B cell (primary cell): Measurements from ENCODE around the gene LRRC47. TPM values are rescaled to one million over a fixed set of nuclear protein-coding genes. Genes with fewer than 3 reads are reported as not detected.

Experiments
- ATAC-seq: fragments of 200-7000 bp; cut with Tn5 transposase; one replicate; pipeline ENCODE4 v1.10.0; 2021; ENCODE audit warnings: low read depth, mild to moderate bottlenecking, moderate number of reproducible peaks, moderate library complexity
- CTCF ChIA-PET: fragments of 350-600 bp; sonication (Branson Sonifier 250); formaldehyde crosslinking; loops from one replicate; lab custom pipeline; 2021; ENCODE audit warnings: antibody characterized with exemption, inconsistent platforms; lab: Charles Lee
- POLR2A ChIA-PET: fragments of 350-600 bp; sonication (Branson Sonifier 250); formaldehyde crosslinking; loops from one replicate; lab custom pipeline; 2021; ENCODE audit warnings: antibody characterized with exemption; lab: Charles Lee
- DNase-seq: peaks from one replicate; pipeline ENCODE4 v3.0.0; 2013
- H2AFZ ChIP-seq: 2 replicates; pipeline ENCODE4 v1.6.1; 2012; ENCODE audit warnings: mild to moderate bottlenecking, low read depth, low read length; ENCODE audit not compliant: insufficient read depth, poor library complexity, severe bottlenecking
- H3K27ac ChIP-seq, 2 donors: 1 replicate in 1 of 2; 2 replicates in 1 of 2; pipeline ENCODE4 v1.5.1; 2012 to 2013; ENCODE audit warnings: low read length in 2 of 2, mild to moderate bottlenecking in 2 of 2, moderate library complexity in 1 of 2
- H3K27me3 ChIP-seq, 4 experiments: fragments of 200-600 bp in 1 of 4; sonication (generic) in 1 of 4; replicated peaks in 1 of 4; 1 replicate in 2 of 4; 2 replicates in 2 of 4; pipeline versions ENCODE4 v1.6.1 to v1.7.0; 2013 to 2016; ENCODE audit warnings: low read length in 3 of 4, mild to moderate bottlenecking in 2 of 4, mixed read lengths in 1 of 4, moderate library complexity in 1 of 4; ENCODE audit not compliant: insufficient read depth in 4 of 4, control insufficient read depth in 3 of 4; ENCODE audit errors: control extremely low read depth in 1 of 4
- H3K36me3 ChIP-seq, 2 experiments: replicated peaks in 1 of 2; 1 replicate in 1 of 2; 2 replicates in 1 of 2; pipeline versions ENCODE4 v1.6.1 to v1.7.1; 2013; ENCODE audit warnings: low read length in 1 of 2; ENCODE audit not compliant: insufficient read depth in 2 of 2, control insufficient read depth in 1 of 2; ENCODE audit errors: control extremely low read depth in 1 of 2, extremely low read depth in 1 of 2
- H3K4me1 ChIP-seq, 2 donors: fragments of 200-600 bp in 1 of 2; sonication (generic) in 1 of 2; 1 replicate in 1 of 2; 2 replicates in 1 of 2; pipeline versions ENCODE4 v1.5.1 to v1.6.1; 2013 to 2017; ENCODE audit warnings: low read length in 2 of 2; ENCODE audit not compliant: control insufficient read depth in 2 of 2, insufficient read depth in 2 of 2
- H3K4me2 ChIP-seq: replicated peaks from 2 replicates; pipeline ENCODE3; 2012; ENCODE audit warnings: mild to moderate bottlenecking, low read depth, low read length; ENCODE audit not compliant: poor library complexity, severe bottlenecking
- H3K4me3 ChIP-seq, 5 experiments: fragments of 200-600 bp in 1 of 5; sonication (generic) in 1 of 5; 1 replicate in 3 of 5; 2 replicates in 2 of 5; pipeline versions ENCODE4 v1.5.1 to v1.7.0; 2011 to 2016; ENCODE audit warnings: low read length in 4 of 5, mild to moderate bottlenecking in 4 of 5, low read depth in 2 of 5, control low read depth in 1 of 5, moderate library complexity in 1 of 5; ENCODE audit not compliant: insufficient read depth in 1 of 5; ENCODE audit errors: control extremely low read depth in 1 of 5, extremely low read depth in 1 of 5
- H3K79me2 ChIP-seq: fragments of 200-600 bp; sonication (generic); one replicate; pipeline ENCODE4 v1.6.0; 2016; ENCODE audit warnings: low read length; ENCODE audit not compliant: control insufficient read depth, insufficient read depth
- H3K9ac ChIP-seq: fragments of 200-600 bp; sonication (generic); 2 replicates; pipeline ENCODE4 v1.6.1; 2017; ENCODE audit warnings: mild to moderate bottlenecking, low read length, moderate library complexity
- H3K9me3 ChIP-seq, 3 donors: one replicate each; pipeline versions ENCODE4 v1.6.1 to v1.7.1; 2013; ENCODE audit warnings: low read length in 2 of 3; ENCODE audit not compliant: control insufficient read depth in 2 of 3, insufficient read depth in 1 of 3; ENCODE audit errors: control extremely low read depth in 1 of 3
- H4K20me1 ChIP-seq: 2 replicates; pipeline ENCODE4 v1.6.0; 2012; ENCODE audit warnings: mild to moderate bottlenecking, low read length; ENCODE audit not compliant: insufficient read depth, control insufficient read depth, poor library complexity, severe bottlenecking
- H3K27ac Mint-ChIP-seq: one replicate; pipeline ENCODE4 v1.8.0; 2021; ENCODE audit warnings: mixed read lengths
- H3K27me3 Mint-ChIP-seq: one replicate; pipeline ENCODE4 v1.8.0; 2021; ENCODE audit warnings: mixed read lengths
- H3K4me1 Mint-ChIP-seq: one replicate; pipeline ENCODE4 v1.8.0; 2021; ENCODE audit warnings: mixed read lengths
- H3K4me3 Mint-ChIP-seq: one replicate; pipeline ENCODE4 v1.8.0; 2021; ENCODE audit warnings: mixed read lengths
- H3K9me3 Mint-ChIP-seq: one replicate; pipeline ENCODE4 v1.8.0; 2022; ENCODE audit warnings: mixed read lengths; ENCODE audit not compliant: insufficient read depth
- EZH2 ChIP-seq: IDR thresholded peaks from 2 replicates; pipeline ENCODE4 v1.6.1; 2012; ENCODE audit warnings: borderline replicate concordance, low read depth, mild to moderate bottlenecking, moderate library complexity, low read length; ENCODE audit not compliant: insufficient read depth, poor library complexity, severe bottlenecking
- WGBS: methylation state at CpG from one replicate; pipeline ENCODE4 v1.1.5; 2013; ENCODE audit warnings: missing lambda C conversion rate; ENCODE audit not compliant: insufficient coverage; 5-methylcytosine and 5-hydroxymethylcytosine counted together
- intact Hi-C: fragments of 100-400 bp; cut with micrococcal nuclease; formaldehyde crosslinking; loops from one replicate; pipeline ENCODE4 v1.10.0; 2022
- polyA plus RNA-seq: library from polyadenylated mRNA; depleted of rRNA; stranded (reverse); fragments of >200 nt; gene quantifications from 2 replicates; pipeline ENCODE4 v1.2.3, GENCODE V29; 2012
- total RNA-seq, 2 donors: library from RNA; stranded (reverse); fragments of 120-200 nt in 1 of 2; gene quantifications; 1 replicate in 1 of 2; 2 replicates in 1 of 2; pipeline versions ENCODE4 v1.2.3 to v1.2.4, GENCODE V29; 2013 to 2022
- TF ChIP-seq, protein P1 (sequence below): fragments of 200-600 bp; IDR thresholded peaks from one replicate; pipeline ENCODE4 v1.8.0; 2022; ENCODE audit warnings: antibody characterized with exemption, mild to moderate bottlenecking

LRRC47 gene
- total and polyA plus RNA-seq, 2 donors (not counting 1 experiment from before 2014, with no cell fraction given), result 16.7 to 48.2 TPM

GRCh38 chr1:3822421-3822820 is 26.1 kb upstream of the LRRC47 start:
- Histone ChIP-seq H3K9me3 (no peaks in the 10 kb centered on the region), H2AFZ (no peak overlapping the region), H3K4me1 (no peaks in the 10 kb centered on the region), H3K27me3 (no peaks in the 10 kb centered on the region), H3K36me3 (peaks cover 2 to 51% of the 10 kb centered on the region in 2 experiments), H3K27ac (no peak overlapping the region), H3K4me2 (no peak overlapping the region), H3K9ac (no peak overlapping the region), H3K79me2 (no peaks in the 10 kb centered on the region), H3K4me3 (no peak overlapping the region), H4K20me1 (no peaks in the 10 kb centered on the region)
- intact Hi-C loops, result no loop called here
- WGBS, result 90% methylated on average over 14 of the region's 16 CpGs
- TF ChIP-seq, protein P1, sequence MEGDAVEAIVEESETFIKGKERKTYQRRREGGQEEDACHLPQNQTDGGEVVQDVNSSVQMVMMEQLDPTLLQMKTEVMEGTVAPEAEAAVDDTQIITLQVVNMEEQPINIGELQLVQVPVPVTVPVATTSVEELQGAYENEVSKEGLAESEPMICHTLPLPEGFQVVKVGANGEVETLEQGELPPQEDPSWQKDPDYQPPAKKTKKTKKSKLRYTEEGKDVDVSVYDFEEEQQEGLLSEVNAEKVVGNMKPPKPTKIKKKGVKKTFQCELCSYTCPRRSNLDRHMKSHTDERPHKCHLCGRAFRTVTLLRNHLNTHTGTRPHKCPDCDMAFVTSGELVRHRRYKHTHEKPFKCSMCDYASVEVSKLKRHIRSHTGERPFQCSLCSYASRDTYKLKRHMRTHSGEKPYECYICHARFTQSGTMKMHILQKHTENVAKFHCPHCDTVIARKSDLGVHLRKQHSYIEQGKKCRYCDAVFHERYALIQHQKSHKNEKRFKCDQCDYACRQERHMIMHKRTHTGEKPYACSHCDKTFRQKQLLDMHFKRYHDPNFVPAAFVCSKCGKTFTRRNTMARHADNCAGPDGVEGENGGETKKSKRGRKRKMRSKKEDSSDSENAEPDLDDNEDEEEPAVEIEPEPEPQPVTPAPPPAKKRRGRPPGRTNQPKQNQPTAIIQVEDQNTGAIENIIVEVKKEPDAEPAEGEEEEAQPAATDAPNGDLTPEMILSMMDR, result no peak
- TF ChIP-seq EZH2, result no peak
- no peak for DNase-seq
- Mint-ChIP-seq H3K27ac (no peak overlapping the region), H3K4me3 (no peak overlapping the region), H3K4me1 (no peaks in the 10 kb centered on the region), H3K9me3 (no peaks in the 10 kb centered on the region), H3K27me3 (no peaks in the 10 kb centered on the region)
- CTCF ChIA-PET, result no interaction called here
- no peak for ATAC-seq
- POLR2A ChIA-PET, result no interaction called here

GRCh38 chr1:3821908-3822307 is 25.6 kb upstream of the LRRC47 start:
- ATAC-seq, result no peak
- Histone ChIP-seq H2AFZ (no peak overlapping the region), H3K27me3 (no peaks in the 10 kb centered on the region), H3K4me1 (no peaks in the 10 kb centered on the region), H3K79me2 (no peaks in the 10 kb centered on the region), H3K9ac (no peak overlapping the region), H3K27ac (no peak overlapping the region), H4K20me1 (no peaks in the 10 kb centered on the region), H3K36me3 (peaks cover 2 to 50% of the 10 kb centered on the region in 2 experiments), H3K4me2 (no peak overlapping the region), H3K9me3 (no peaks in the 10 kb centered on the region), H3K4me3 (no peak overlapping the region)
- WGBS, result over 99% methylated on average over 15 of the region's 15 CpGs
- no peak overlapping the region for H3K4me3 Mint-ChIP-seq
- H3K27me3 Mint-ChIP-seq, result no peaks in the 10 kb centered on the region
- no peak for TF ChIP-seq EZH2
- TF ChIP-seq, protein P1, result no peak
- intact Hi-C loops, result no loop called here
- H3K27ac Mint-ChIP-seq, result no peak overlapping the region
- no peaks in the 10 kb centered on the region for H3K4me1 Mint-ChIP-seq
- CTCF ChIA-PET, result no interaction called here
- DNase-seq, result no peak
- POLR2A ChIA-PET, result no interaction called here
- no peaks in the 10 kb centered on the region for H3K9me3 Mint-ChIP-seq
